ENCODE data around the gene SLC6A12. TPM values are rescaled to one million over a fixed set of nuclear protein-coding genes. Genes with fewer than 3 reads are reported as not detected.

The SLC6A12 gene
- total and polyA plus RNA-seq, 2 donors (not counting 3 experiments of a cell fraction or from before 2014, with no cell fraction given) = not detected

GRCh38 chr12:209246-209645 lies 4.7 kb downstream of the SLC6A12 start:
- FAIRE-seq = no peak
- no peak for TF ChIP-seq MAX (IDR thresholded peaks at IDR 0.05; ENCODE audit: insufficient read depth, insufficient read length)
- TF ChIP-seq POLR2AphosphoS5 (IDR thresholded peaks at IDR 0.05; ENCODE audit: insufficient read depth, low read depth, low read length) = no peak
- no peak for TF ChIP-seq POLR2A (IDR thresholded peaks at IDR 0.05; ENCODE audit: low read depth, low read length)
- no peak for TF ChIP-seq FOS (IDR thresholded peaks at IDR 0.05; ENCODE audit: borderline replicate concordance, insufficient read depth, low read length)
- no peak for TF ChIP-seq MYC (IDR thresholded peaks at IDR 0.05; ENCODE audit: low read depth, low read length)
- TF ChIP-seq JUN (IDR thresholded peaks at IDR 0.05; ENCODE audit: borderline replicate concordance, insufficient read depth, insufficient read length, low read depth) = no peak
- no peak for TF ChIP-seq GATA2 (IDR thresholded peaks at IDR 0.05; ENCODE audit: insufficient read depth, insufficient read length, low read depth, low read length)
- TF ChIP-seq EZH2 (IDR thresholded peaks at IDR 0.05; ENCODE audit: borderline replicate concordance, low read depth, low read length, severe bottlenecking) = no peak
- no peak for TF ChIP-seq CTCF (IDR thresholded peaks at IDR 0.05; ENCODE audit: extremely low read depth in 1 of 2, insufficient read depth in 1 of 2, low read depth in 1 of 2, low read length in 2 of 2)
- POLR2A ChIA-PET = no interaction called here

More at GRCh38 chr12:209246-209645, 4.7 kb downstream of the SLC6A12 start:
- CTCF ChIA-PET = no interaction called here
- Histone ChIP-seq H3K4me2 (ENCODE audit: insufficient read depth, low read length) (no peak overlapping the region), H3K27me3 (ENCODE audit: control insufficient read depth in 2 of 2, insufficient read depth in 2 of 2, low read length in 2 of 2) (peaks cover 0 to 3% of the 10 kb centered on the region in 2 experiments), H3K9me3 (replicated peaks; ENCODE audit: control insufficient read depth, insufficient read depth, low read length) (no peaks in the 10 kb centered on the region), H2AFZ (ENCODE audit: low read depth, low read length) (no peak overlapping the region), H3K4me1 (ENCODE audit: control insufficient read depth, extremely low read depth, insufficient read depth, low read length) (no peaks in the 10 kb centered on the region), H3K4me3 (replicated peaks in 1 of 3; ENCODE audit: insufficient read depth in 1 of 3, low read depth in 1 of 3, low read length in 3 of 3) (no peak overlapping the region), H4K20me1 (replicated peaks; ENCODE audit: control insufficient read depth, extremely low read depth, insufficient read depth, low read length) (no peaks in the 10 kb centered on the region), H3K27ac (ENCODE audit: insufficient read depth, low read depth, low read length) (no peak overlapping the region), H3K9me1 (replicated peaks; ENCODE audit: control insufficient read depth, extremely low read depth, insufficient read depth, low read length) (no peaks in the 10 kb centered on the region), H3K36me3 (ENCODE audit: control insufficient read depth in 2 of 2, extremely low read depth in 1 of 2, insufficient read depth in 2 of 2, low read length in 2 of 2) (no peaks in the 10 kb centered on the region), H3K9ac (replicated peaks; ENCODE audit: extremely low read depth, insufficient read depth, low read length) (no peak overlapping the region), H3K79me2 (ENCODE audit: control insufficient read depth, insufficient read depth, low read length) (no peaks in the 10 kb centered on the region)
- DNase-seq (ENCODE audit: low read depth, low spot score) = no peak
- dilution Hi-C loops (cut with MboI; ENCODE audit: extremely low pct_ligation_motif_present, low sequenced_read_pairs) (no loop called here), intact Hi-C loops (cut with micrococcal nuclease) (no loop called here)
- no TSS peak for BruUV-seq (replicated peaks)

Data from endothelial cell of umbilical vein (primary cell).